ENCODE data around the gene SEMA3A. TPM values are rescaled to one million over a fixed set of nuclear protein-coding genes. Genes with fewer than 3 reads are reported as not detected.

The SEMA3A gene
- total RNA-seq, 1 experiment from 2014 or later: 10.2 TPM

GRCh38 chr7:84002348-84002747, 192.2 kb downstream of the SEMA3A start:
- DNase-seq (ENCODE audit: low read depth): no peak
- in situ Hi-C loops (cut with HindIII; ENCODE audit: low pct_unique_long_range_greater_than_20kb, low sequenced_read_pairs): no loop called here

- DNase-seq (ENCODE audit: low read depth): no peak
- in situ Hi-C loops (cut with HindIII; ENCODE audit: low pct_unique_long_range_greater_than_20kb, low sequenced_read_pairs): no loop called here
These were observed 197.7 kb downstream of the SEMA3A start for GRCh38 chr7:83996879-83997278.

DNA sequence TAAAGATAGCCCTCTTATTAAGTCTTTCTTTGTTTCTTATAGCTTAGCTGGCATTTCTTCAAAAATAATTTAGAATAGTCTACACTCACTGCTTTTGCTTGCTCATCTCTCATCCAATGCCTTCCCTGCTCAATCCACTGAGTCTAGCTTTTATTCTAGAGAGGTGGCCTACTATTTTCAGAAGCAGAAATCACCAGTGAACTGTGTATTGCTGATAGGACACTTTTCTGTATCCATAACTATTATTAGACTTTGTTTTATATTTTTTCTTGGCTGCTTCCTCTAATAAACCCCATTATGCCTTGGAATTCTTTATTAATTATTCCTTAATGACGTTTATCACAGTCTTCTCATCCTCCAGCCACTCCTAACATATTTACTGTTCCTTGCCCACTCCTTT, 206.8 kb downstream of the SEMA3A start:
- no peak for DNase-seq (ENCODE audit: low read depth)
- in situ Hi-C loops (cut with HindIII; ENCODE audit: low pct_unique_long_range_greater_than_20kb, low sequenced_read_pairs): no loop called here

DNA sequence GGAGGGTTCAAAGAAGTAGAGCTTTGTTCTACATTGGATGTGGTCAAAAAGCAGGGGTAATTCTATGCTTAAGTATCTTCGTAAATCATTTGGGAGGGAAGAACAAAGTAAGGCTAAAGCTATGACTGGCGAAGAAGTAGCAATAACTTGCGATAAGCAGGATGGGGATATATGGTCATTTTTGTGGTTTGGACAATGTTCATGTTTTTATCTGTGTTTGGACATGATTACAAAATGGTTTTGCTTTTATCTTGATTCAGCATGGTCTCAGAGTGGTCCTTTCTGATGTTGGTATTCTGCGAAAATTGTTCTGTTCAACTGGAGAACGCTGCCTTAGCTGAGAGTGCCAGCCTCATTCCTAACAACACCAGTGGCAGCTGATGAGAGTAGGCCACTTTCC, 208.8 kb downstream of the SEMA3A start:
- in situ Hi-C loops (cut with HindIII; ENCODE audit: low pct_unique_long_range_greater_than_20kb, low sequenced_read_pairs): no loop called here
- no peak for DNase-seq (ENCODE audit: low read depth)

GRCh38 chr7:83984591-83984990, 210.0 kb downstream of the SEMA3A start:
- in situ Hi-C loops (cut with HindIII; ENCODE audit: low pct_unique_long_range_greater_than_20kb, low sequenced_read_pairs): no loop called here
- DNase-seq (ENCODE audit: low read depth): no peak

DNA sequence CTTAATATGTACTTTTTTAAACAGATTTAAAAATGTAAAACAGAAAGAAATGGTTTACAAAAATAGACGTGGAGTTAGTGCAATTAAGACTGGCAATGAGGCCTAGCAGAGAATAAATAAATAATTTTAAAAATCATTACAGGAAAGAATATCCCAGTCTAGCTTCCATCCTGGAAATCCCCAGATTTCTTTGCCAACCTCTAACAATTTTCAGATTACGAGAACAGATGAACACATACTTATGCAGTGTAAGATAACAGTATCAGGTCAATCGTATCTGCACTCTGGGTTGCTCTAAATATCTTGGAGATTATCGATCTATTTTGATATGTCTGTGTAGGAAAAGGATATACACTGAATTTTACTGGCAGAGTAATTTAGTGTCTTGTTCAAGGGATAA, 210.5 kb downstream of the SEMA3A start:
- in situ Hi-C loops (cut with HindIII; ENCODE audit: low pct_unique_long_range_greater_than_20kb, low sequenced_read_pairs): no loop called here
- DNase-seq (ENCODE audit: low read depth): no peak

- in situ Hi-C loops (cut with HindIII; ENCODE audit: low pct_unique_long_range_greater_than_20kb, low sequenced_read_pairs): no loop called here
- DNase-seq (ENCODE audit: low read depth): no peak
These were observed 211.0 kb downstream of the SEMA3A start for GRCh38 chr7:83983606-83984005.

- DNase-seq (ENCODE audit: low read depth): peak; percentile 28
- in situ Hi-C loops (cut with HindIII; ENCODE audit: low pct_unique_long_range_greater_than_20kb, low sequenced_read_pairs): no loop called here
These were observed 218.3 kb downstream of the SEMA3A start for GRCh38 chr7:83976302-83976701.

- in situ Hi-C loops (cut with HindIII; ENCODE audit: low pct_unique_long_range_greater_than_20kb, low sequenced_read_pairs): no loop called here
- no peak for DNase-seq (ENCODE audit: low read depth)
These were observed 224.5 kb downstream of the SEMA3A start for GRCh38 chr7:83970081-83970480.

DNA sequence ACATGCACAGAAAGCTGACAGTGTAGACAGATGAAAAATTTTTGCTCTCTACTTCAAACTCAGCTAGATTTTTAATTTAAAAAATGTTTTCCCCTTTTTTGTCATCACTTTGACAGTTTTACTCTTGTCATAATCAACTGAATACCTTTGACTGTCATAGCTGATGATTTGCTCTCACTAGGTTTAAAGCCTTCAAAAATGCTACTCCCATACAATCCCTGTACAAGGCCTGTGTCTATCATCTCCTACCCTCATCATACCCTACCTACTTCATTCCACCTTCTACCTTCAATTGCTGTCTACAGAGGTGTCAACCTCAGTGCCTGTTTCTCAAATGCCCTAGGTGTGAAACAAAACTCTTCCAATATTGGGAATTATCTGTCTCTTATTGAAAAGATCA, 230.3 kb downstream of the SEMA3A start:
- no peak for DNase-seq (ENCODE audit: low read depth)
- in situ Hi-C loops (cut with HindIII; ENCODE audit: low pct_unique_long_range_greater_than_20kb, low sequenced_read_pairs): no loop called here

DNA sequence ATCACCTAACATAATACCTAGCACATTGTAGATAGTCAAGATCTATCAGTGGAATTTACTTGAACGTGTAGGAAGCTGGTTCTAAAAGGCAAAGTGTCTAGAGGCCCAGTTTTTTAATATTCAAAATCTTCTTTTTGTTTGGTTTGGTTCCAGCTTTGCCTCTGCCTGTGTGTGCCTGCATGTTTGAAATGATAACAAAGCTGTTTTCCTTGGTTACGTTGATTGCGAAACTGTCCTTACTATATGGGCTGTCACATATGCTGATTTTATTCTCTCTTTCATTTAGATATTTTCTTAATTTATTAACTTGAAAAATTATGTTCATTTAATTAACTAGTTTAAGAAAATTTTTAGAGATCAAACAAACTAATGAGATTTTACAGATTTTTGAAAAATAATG, 237.3 kb downstream of the SEMA3A start:
- no peak for DNase-seq (ENCODE audit: low read depth)
- in situ Hi-C loops (cut with HindIII; ENCODE audit: low pct_unique_long_range_greater_than_20kb, low sequenced_read_pairs): no loop called here

- no peak for DNase-seq (ENCODE audit: low read depth)
- in situ Hi-C loops (cut with HindIII; ENCODE audit: low pct_unique_long_range_greater_than_20kb, low sequenced_read_pairs): no loop called here
These were observed 238.5 kb downstream of the SEMA3A start for GRCh38 chr7:83956104-83956503.

- in situ Hi-C loops (cut with HindIII; ENCODE audit: low pct_unique_long_range_greater_than_20kb, low sequenced_read_pairs): no loop called here
- no peak for DNase-seq (ENCODE audit: low read depth)
These were observed 242.4 kb downstream of the SEMA3A start for GRCh38 chr7:83952236-83952635.

- in situ Hi-C loops (cut with HindIII; ENCODE audit: low pct_unique_long_range_greater_than_20kb, low sequenced_read_pairs): no loop called here
- DNase-seq (ENCODE audit: low read depth): no peak
These were observed 247.3 kb downstream of the SEMA3A start for GRCh38 chr7:83947260-83947659.

GRCh38 chr7:83946801-83947200, 247.8 kb downstream of the SEMA3A start:
- in situ Hi-C loops (cut with HindIII; ENCODE audit: low pct_unique_long_range_greater_than_20kb, low sequenced_read_pairs): no loop called here
- no peak for DNase-seq (ENCODE audit: low read depth)

- in situ Hi-C loops (cut with HindIII; ENCODE audit: low pct_unique_long_range_greater_than_20kb, low sequenced_read_pairs): no loop called here
- DNase-seq (ENCODE audit: low read depth): no peak
These were observed 253.3 kb downstream of the SEMA3A start for GRCh38 chr7:83941300-83941699.

- no peak for DNase-seq (ENCODE audit: low read depth)
- in situ Hi-C loops (cut with HindIII; ENCODE audit: low pct_unique_long_range_greater_than_20kb, low sequenced_read_pairs): no loop called here
These were observed 256.7 kb downstream of the SEMA3A start for GRCh38 chr7:83937930-83938329.

DNA sequence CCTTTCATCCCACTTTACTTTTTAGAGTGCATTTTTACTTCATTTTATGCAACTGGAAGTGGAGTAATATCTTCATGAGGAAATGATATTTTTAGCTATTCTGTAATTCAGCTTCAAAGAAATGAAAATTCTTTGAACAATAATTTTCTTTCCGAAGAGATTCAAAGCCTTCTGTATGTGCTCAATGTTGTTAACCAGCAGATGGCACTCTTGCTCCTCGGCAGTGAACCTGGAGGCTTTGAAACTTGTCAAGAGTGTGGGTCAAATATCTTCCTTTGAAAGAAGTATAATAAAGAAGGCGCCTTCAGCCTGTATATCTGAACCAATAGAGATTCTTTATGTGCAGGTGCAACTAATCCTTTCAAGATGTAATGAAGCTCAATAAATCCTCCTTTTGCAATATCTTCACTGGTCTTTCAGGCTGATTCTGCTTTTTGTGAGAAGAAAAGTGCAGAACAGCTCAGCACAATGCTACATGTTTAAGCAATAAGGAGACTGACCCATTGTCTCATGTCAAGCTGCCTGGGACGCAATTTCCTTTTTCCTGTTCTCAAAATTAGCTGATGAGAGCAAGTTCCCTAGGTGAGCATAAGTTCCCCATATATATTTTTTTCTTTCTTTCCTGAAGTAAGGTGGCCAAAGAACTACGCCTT, 258.4 kb downstream of the SEMA3A start:
- peak; percentile 41 for DNase-seq (ENCODE audit: low read depth)
- in situ Hi-C loops (cut with HindIII; ENCODE audit: low pct_unique_long_range_greater_than_20kb, low sequenced_read_pairs): no loop called here

GRCh38 chr7:83934118-83934734, 260.4 kb downstream of the SEMA3A start:
- no peak for DNase-seq (ENCODE audit: low read depth)
- in situ Hi-C loops (cut with HindIII; ENCODE audit: low pct_unique_long_range_greater_than_20kb, low sequenced_read_pairs): no loop called here

- in situ Hi-C loops (cut with HindIII; ENCODE audit: low pct_unique_long_range_greater_than_20kb, low sequenced_read_pairs): no loop called here
- DNase-seq (ENCODE audit: low read depth): no peak
These were observed 262.6 kb downstream of the SEMA3A start for GRCh38 chr7:83931968-83932367.
